NCI-H1930 (cell line): ENCODE results near the gene GDF11.
"Not testable (repeated sequence)": the region's sequence is repeated elsewhere in the genome, so short reads cannot be mapped to it uniquely, and the experiment has no call there.

Experiments used
- DNase-seq, 2 experiments: peaks; one replicate each; lab custom pipeline; 2025; lab: John Stamatoyannopoulos, UW

GDF11 gene

GRCh38 chr12:55741931-55742680 is 816 bp upstream of the GDF11 start:
- no peak for DNase-seq

- peak in 1 of 2 experiments; percentile 49 for DNase-seq
Observed at GRCh38 chr12:55743406-55744339, 751 bp downstream of the GDF11 start.

GRCh38 chr12:55744340-55745030 is 1.6 kb downstream of the GDF11 start:
- no peak for DNase-seq

- DNase-seq, result no peak
Observed at GRCh38 chr12:55745361-55746173, 2.6 kb downstream of the GDF11 start.

GRCh38 chr12:55746174-55746912 is 3.4 kb downstream of the GDF11 start:
- no peak for DNase-seq

GRCh38 chr12:55746913-55747231 is 4.0 kb downstream of the GDF11 start:
- no peak for DNase-seq

GRCh38 chr12:55748230-55748993 is 5.5 kb downstream of the GDF11 start:
- no peak for DNase-seq

- DNase-seq, result no peak
Observed at GRCh38 chr12:55755246-55755645, 12.3 kb downstream of the GDF11 start.

GRCh38 chr12:55757701-55758100 is 14.8 kb downstream of the GDF11 start:
- DNase-seq, result no peak

- DNase-seq, result not testable (repeated sequence)
Observed at GRCh38 chr12:55758575-55758974, 15.7 kb downstream of the GDF11 start.

- DNase-seq, result no peak
Observed at GRCh38 chr12:55760663-55761062, 17.7 kb downstream of the GDF11 start.

GRCh38 chr12:55762646-55763045 is 19.7 kb downstream of the GDF11 start:
- DNase-seq, result no peak

GRCh38 chr12:55765736-55766290 is 22.9 kb downstream of the GDF11 start:
- no peak for DNase-seq

- DNase-seq, result no peak
Observed at GRCh38 chr12:55767156-55767555, 24.2 kb downstream of the GDF11 start.

- DNase-seq, result no peak
Observed at GRCh38 chr12:55771736-55772135, 28.8 kb downstream of the GDF11 start.

- DNase-seq, result no peak
Observed at GRCh38 chr12:55777856-55778255, 34.9 kb downstream of the GDF11 start.

GRCh38 chr12:55780685-55781084 is 37.8 kb downstream of the GDF11 start:
- no peak for DNase-seq

- no peak for DNase-seq
Observed at GRCh38 chr12:55788546-55788945, 45.6 kb downstream of the GDF11 start.

GRCh38 chr12:55789171-55789570 is 46.2 kb downstream of the GDF11 start:
- no peak for DNase-seq

GRCh38 chr12:55789893-55790292 is 47.0 kb downstream of the GDF11 start:
- no peak for DNase-seq
